IMR-90 (cell line): ENCODE measurements around the gene LRCOL1. TPM values are rescaled to one million over a fixed set of nuclear protein-coding genes. Genes with fewer than 3 reads are reported as not detected.

Experiments used
- ATAC-seq: fragments of 200-7000 bp; cut with Tn5 transposase; 2 replicates; pipeline ENCODE4 v1.9.1; 2020; ENCODE audit warnings: low read depth, mild to moderate bottlenecking, moderate library complexity
- BruUV-seq: library from RNA; stranded (reverse); fragments of 400-500 nt; replicated peaks from 2 replicates; lab custom pipeline; 2021; lab: Mats Ljungman, UMichigan
- CTCF ChIA-PET: fragments of 300-600 bp; formaldehyde crosslinking; extraction: SDS; loops from one replicate; lab custom pipeline; 2021; ENCODE audit warnings: antibody characterized with exemption; lab: Yijun Ruan, JAX
- POLR2A ChIA-PET: fragments of 300-600 bp; sonication (Branson Sonifier 250); formaldehyde crosslinking; loops from one replicate; lab custom pipeline; 2022; ENCODE audit warnings: antibody characterized with exemption; ENCODE audit not compliant: unreplicated experiment; lab: Charles Lee
- DNase-seq: peaks from one replicate; pipeline ENCODE4 v3.0.0; 2013
- H2AFZ ChIP-seq: replicated peaks from 2 replicates; pipeline ENCODE3; 2013; ENCODE audit warnings: low read length, mild to moderate bottlenecking; ENCODE audit not compliant: poor library complexity
- H2AK5ac ChIP-seq: 2 replicates; pipeline ENCODE4 v1.6.1; 2013; ENCODE audit warnings: low read depth, low read length, inconsistent platforms
- H2AK9ac ChIP-seq: replicated peaks from 2 replicates; pipeline ENCODE3; 2013; ENCODE audit warnings: mild to moderate bottlenecking, low read depth, low read length, moderate library complexity; ENCODE audit not compliant: poor library complexity
- H2BK120ac ChIP-seq: 2 replicates; pipeline ENCODE4 v1.6.1; 2013; ENCODE audit warnings: low read depth, low read length, inconsistent platforms
- H2BK15ac ChIP-seq: 3 replicates; pipeline ENCODE4 v1.6.1; 2013; ENCODE audit warnings: low read depth, low read length, inconsistent platforms
- H2BK20ac ChIP-seq: 2 replicates; pipeline ENCODE4 v1.6.1; 2013; ENCODE audit warnings: low read depth, mild to moderate bottlenecking, inconsistent platforms, low read length, moderate library complexity
- H2BK5ac ChIP-seq: 2 replicates; pipeline ENCODE4 v1.6.1; 2013; ENCODE audit warnings: mild to moderate bottlenecking, low read depth, low read length, inconsistent platforms; ENCODE audit not compliant: poor library complexity, severe bottlenecking
- H3K14ac ChIP-seq: replicated peaks from 2 replicates; pipeline ENCODE4 v1.6.1; 2013; ENCODE audit warnings: low read depth, low read length, inconsistent platforms
- H3K18ac ChIP-seq: 2 replicates; pipeline ENCODE4 v1.6.1; 2013; ENCODE audit warnings: low read depth, low read length, control low read depth
- H3K23ac ChIP-seq: 2 replicates; pipeline ENCODE4 v1.6.1; 2013; ENCODE audit warnings: low read depth, low read length, inconsistent platforms
- H3K27ac ChIP-seq: 2 replicates; pipeline ENCODE4 v1.5.1; 2013; ENCODE audit warnings: mild to moderate bottlenecking, control low read depth, low read length; ENCODE audit not compliant: insufficient read depth
- H3K27me3 ChIP-seq: 2 replicates; pipeline ENCODE4 v1.6.1; 2013; ENCODE audit warnings: low read length; ENCODE audit not compliant: control insufficient read depth, insufficient read depth
- H3K36me3 ChIP-seq: 2 replicates; pipeline ENCODE4 v1.6.1; 2013; ENCODE audit warnings: low read length, mixed read lengths; ENCODE audit not compliant: control insufficient read depth, insufficient read depth
- H3K4ac ChIP-seq: 2 replicates; pipeline ENCODE4 v1.6.1; 2013; ENCODE audit warnings: low read depth, low read length, inconsistent platforms
- H3K4me1 ChIP-seq: 2 replicates; pipeline ENCODE4 v1.6.1; 2013; ENCODE audit warnings: low read length, mixed read lengths; ENCODE audit not compliant: control insufficient read depth, insufficient read depth
- H3K4me2 ChIP-seq: 2 replicates; pipeline ENCODE4 v1.6.1; 2013; ENCODE audit warnings: low read depth, mild to moderate bottlenecking, control low read depth, low read length, moderate library complexity
- H3K4me3 ChIP-seq: 2 replicates; pipeline ENCODE4 v1.5.1; 2013; ENCODE audit warnings: low read depth, mild to moderate bottlenecking, control low read depth, low read length, moderate library complexity; ENCODE audit not compliant: insufficient read depth
- H3K56ac ChIP-seq: 2 replicates; pipeline ENCODE4 v1.6.1; 2013; ENCODE audit warnings: low read length, inconsistent platforms; ENCODE audit not compliant: insufficient read depth; ENCODE audit errors: extremely low read depth
- H3K79me1 ChIP-seq, 2 experiments: 2 replicates each; pipeline ENCODE4 v1.6.1; 2013; ENCODE audit warnings: low read length in 2 of 2, inconsistent platforms in 1 of 2, low read depth in 1 of 2
- H3K9ac ChIP-seq: 2 replicates; pipeline ENCODE4 v1.6.1; 2013; ENCODE audit warnings: low read depth, low read length, control low read depth
- H3K9me1 ChIP-seq: 2 replicates; pipeline ENCODE4 v1.6.1; 2013; ENCODE audit warnings: low read length, inconsistent platforms; ENCODE audit not compliant: insufficient read depth
- H3K9me3 ChIP-seq: 2 replicates; pipeline ENCODE4 v1.6.1; 2013; ENCODE audit warnings: low read length; ENCODE audit not compliant: control insufficient read depth, insufficient read depth
- H4K20me1 ChIP-seq: 2 replicates; pipeline ENCODE4 v1.6.1; 2013; ENCODE audit warnings: low read length, inconsistent platforms; ENCODE audit not compliant: insufficient read depth
- H4K5ac ChIP-seq: 2 replicates; pipeline ENCODE4 v1.6.1; 2013; ENCODE audit warnings: mild to moderate bottlenecking, low read depth, low read length, control low read depth
- H4K8ac ChIP-seq, 2 experiments: 2 replicates each; pipeline ENCODE4 v1.6.1; 2013; ENCODE audit warnings: low read depth in 2 of 2, low read length in 2 of 2, control low read depth in 1 of 2, inconsistent platforms in 1 of 2
- H4K91ac ChIP-seq: 2 replicates; pipeline ENCODE4 v1.6.1; 2013; ENCODE audit warnings: low read depth, low read length, inconsistent platforms; ENCODE audit not compliant: insufficient read depth
- BHLHE40 ChIP-seq: fragments of 150-350 bp; IDR thresholded peaks from 2 replicates; pipeline ENCODE4 v1.6.1; 2016; ENCODE audit warnings: mild to moderate bottlenecking, low read depth, low read length
- MAFK ChIP-seq: IDR thresholded peaks from 2 replicates; pipeline ENCODE4 v1.6.1; 2012; ENCODE audit warnings: low read depth, low read length, improper control_type of control experiment
- MXI1 ChIP-seq: IDR thresholded peaks from 2 replicates; pipeline ENCODE4 v1.6.1; 2012; ENCODE audit warnings: low read depth, mild to moderate bottlenecking, low read length, moderate library complexity, borderline replicate concordance
- NFE2L2 ChIP-seq: fragments of 150-350 bp; IDR thresholded peaks from 2 replicates; pipeline ENCODE4 v1.6.1; 2016; ENCODE audit warnings: low read depth, mild to moderate bottlenecking, low read length
- RCOR1 ChIP-seq: IDR thresholded peaks from 2 replicates; pipeline ENCODE4 v1.6.1; 2012; ENCODE audit warnings: mild to moderate bottlenecking, low read length, improper control_type of control experiment; ENCODE audit not compliant: insufficient replicate concordance
- RFX5 ChIP-seq: IDR thresholded peaks from 2 replicates; pipeline ENCODE4 v1.8.0; 2012; ENCODE audit warnings: low read depth, mild to moderate bottlenecking, low read length, moderate library complexity
- SMC3 ChIP-seq: fragments of 150-350 bp; IDR thresholded peaks from 2 replicates; pipeline ENCODE4 v1.6.1; 2016; ENCODE audit warnings: low read depth, mild to moderate bottlenecking, antibody characterized with exemption, low read length, moderate library complexity
- WGBS, 2 experiments: methylation state at CpG; one replicate each; pipeline versions ENCODE4 v1.1.5 to v1.1.7; 2013; ENCODE audit warnings: missing lambda C conversion rate in 2 of 2; ENCODE audit not compliant: insufficient read length in 1 of 2; ENCODE audit errors: extremely low coverage in 2 of 2; 5-methylcytosine and 5-hydroxymethylcytosine counted together
- dilution Hi-C: fragments of 300-500 bp; cut with HindIII; formaldehyde crosslinking; loops from one replicate; pipeline ENCODE4 v1.14.3; 2018; ENCODE audit warnings: low sequenced_read_pairs; ENCODE audit not compliant: unreplicated experiment
- in situ Hi-C: fragments of 300-500 bp; cut with MboI; formaldehyde crosslinking; loops from 3 replicates; pipeline ENCODE4 v1.14.3; 2019; ENCODE audit warnings: low sequenced_read_pairs, inconsistent platforms, mixed read lengths
- intact Hi-C: fragments of 100-400 bp; cut with micrococcal nuclease; formaldehyde crosslinking; loops from 2 replicates; pipeline ENCODE4 v1.10.0; 2022
- polyA plus RNA-seq, 3 experiments: library from polyadenylated mRNA; depleted of rRNA; stranded (reverse); fragments of >200 nt; gene quantifications; 2 replicates each; pipeline ENCODE4 v1.2.3, GENCODE V29; 2012; ENCODE audit warnings: low replicate concordance in 1 of 3
- total RNA-seq: library from RNA; depleted of rRNA; stranded (reverse); fragments of >200 nt; gene quantifications from 2 replicates; pipeline ENCODE4 v1.2.3, GENCODE V29; 2012
- TF ChIP-seq, protein P1 (sequence below): fragments of 150-350 bp; IDR thresholded peaks from 2 replicates; pipeline ENCODE4 v1.6.1; 2017; ENCODE audit warnings: mild to moderate bottlenecking, antibody characterized with exemption, low read length, low read depth

The LRCOL1 gene
- total and polyA plus RNA-seq, 2 of the 4 experiments (the other 2 are of a cell fraction): 1.0 TPM; not detected in 1

DNA sequence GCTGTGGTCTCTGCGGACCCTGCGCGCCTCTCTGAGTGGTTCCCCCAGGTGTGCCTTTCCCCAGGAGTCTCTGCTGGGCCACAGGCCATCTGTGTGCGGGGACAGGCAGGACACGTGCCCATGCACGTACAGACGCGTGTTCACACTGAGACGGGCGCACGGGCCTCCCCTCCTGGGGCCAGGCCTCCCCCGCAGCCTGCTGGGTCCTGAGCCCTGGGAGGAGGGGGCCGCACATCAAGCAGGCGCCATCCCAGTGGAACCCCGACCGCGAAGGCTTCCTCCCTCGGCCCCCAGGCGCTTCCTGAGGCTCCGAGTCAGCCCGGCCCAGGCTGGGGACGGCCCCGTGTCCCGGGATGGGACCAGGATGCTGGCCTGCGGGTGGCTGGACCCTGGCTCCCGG lies 39.7 kb downstream of the LRCOL1 start:
- dilution Hi-C loops (no loop called here), intact Hi-C loops (no loop called here), in situ Hi-C loops (no loop called here)
- peaks cover 0 to under 1% of the 10 kb centered on the region in 2 experiments; a peak in 2 of 4 replicates for H3K79me1 ChIP-seq
- H2AK5ac ChIP-seq: no peak overlapping the region
- H2BK120ac ChIP-seq: no peak overlapping the region
- H3K14ac ChIP-seq: no peak overlapping the region
- ATAC-seq: no peak
- WGBS, 2 experiments: 96% methylated on average over 15 of the region's 26 CpGs; no CpG with 5 or more reads in 1 of the 2 experiments
- no peaks in the 10 kb centered on the region for H3K4me1 ChIP-seq
- H2AK9ac ChIP-seq: no peak overlapping the region
- H4K91ac ChIP-seq: no peak overlapping the region
- H2BK5ac ChIP-seq: no peak overlapping the region
- H3K4ac ChIP-seq: no peak overlapping the region
- H2AFZ ChIP-seq: no peak overlapping the region
- ChIA-PET POLR2A (no interaction called here), CTCF (no interaction called here)
- peaks cover 3% of the 10 kb centered on the region; the same call in 1 of the 2 replicates for H3K9me1 ChIP-seq
- no peak overlapping the region for H3K4me3 ChIP-seq
- H3K36me3 ChIP-seq: peaks cover 14% of the 10 kb centered on the region
- no peak overlapping the region for H3K9ac ChIP-seq
- H2BK20ac ChIP-seq: no peak overlapping the region
- no TSS peak for BruUV-seq
- TF ChIP-seq RFX5 (no peak), BHLHE40 (no peak), RCOR1 (no peak), MXI1 (no peak), MAFK (no peak), SMC3 (no peak), NFE2L2 (no peak)
- TF ChIP-seq, protein P1, sequence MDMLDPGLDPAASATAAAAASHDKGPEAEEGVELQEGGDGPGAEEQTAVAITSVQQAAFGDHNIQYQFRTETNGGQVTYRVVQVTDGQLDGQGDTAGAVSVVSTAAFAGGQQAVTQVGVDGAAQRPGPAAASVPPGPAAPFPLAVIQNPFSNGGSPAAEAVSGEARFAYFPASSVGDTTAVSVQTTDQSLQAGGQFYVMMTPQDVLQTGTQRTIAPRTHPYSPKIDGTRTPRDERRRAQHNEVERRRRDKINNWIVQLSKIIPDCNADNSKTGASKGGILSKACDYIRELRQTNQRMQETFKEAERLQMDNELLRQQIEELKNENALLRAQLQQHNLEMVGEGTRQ: no peak
- no peak for DNase-seq
- no peak overlapping the region for H3K27ac ChIP-seq
- H3K23ac ChIP-seq: no peak overlapping the region
- H4K8ac ChIP-seq: no peak overlapping the region
- no peaks in the 10 kb centered on the region for H3K27me3 ChIP-seq
- no peak overlapping the region for H3K56ac ChIP-seq
- peaks cover under 1% of the 10 kb centered on the region; the same call in 1 of the 2 replicates for H4K20me1 ChIP-seq
- no peak overlapping the region for H3K4me2 ChIP-seq
- no peaks in the 10 kb centered on the region for H3K9me3 ChIP-seq
- H2BK15ac ChIP-seq: no peak overlapping the region
- no peak overlapping the region for H3K18ac ChIP-seq
- no peak overlapping the region for H4K5ac ChIP-seq
